ENCODE results near the gene ZSWIM9.
"Not testable (repeated sequence)": the region's sequence is repeated elsewhere in the genome, so short reads cannot be mapped to it uniquely, and the experiment has no call there.

Gene ZSWIM9

DNA sequence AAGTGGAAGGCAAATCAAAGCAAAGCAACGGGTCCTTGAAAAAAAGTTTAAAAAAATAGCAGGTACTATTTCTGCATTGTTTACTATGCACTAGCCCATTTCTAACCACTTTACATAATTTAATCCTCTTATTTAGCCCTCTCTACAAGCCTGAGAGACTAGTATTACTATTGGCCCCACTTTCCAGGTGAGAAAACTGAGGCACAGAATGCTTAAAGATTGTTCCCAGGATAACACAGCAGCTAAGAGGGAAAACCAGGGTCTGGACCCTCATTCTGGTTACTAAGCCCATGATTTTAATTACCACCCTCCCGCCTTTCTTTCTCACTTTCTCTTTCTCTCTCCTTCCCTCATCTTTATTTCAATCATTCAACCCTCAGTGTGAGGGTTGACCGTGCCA lies 5.7 kb downstream of the ZSWIM9 start:
- no peak for DNase-seq

DNA sequence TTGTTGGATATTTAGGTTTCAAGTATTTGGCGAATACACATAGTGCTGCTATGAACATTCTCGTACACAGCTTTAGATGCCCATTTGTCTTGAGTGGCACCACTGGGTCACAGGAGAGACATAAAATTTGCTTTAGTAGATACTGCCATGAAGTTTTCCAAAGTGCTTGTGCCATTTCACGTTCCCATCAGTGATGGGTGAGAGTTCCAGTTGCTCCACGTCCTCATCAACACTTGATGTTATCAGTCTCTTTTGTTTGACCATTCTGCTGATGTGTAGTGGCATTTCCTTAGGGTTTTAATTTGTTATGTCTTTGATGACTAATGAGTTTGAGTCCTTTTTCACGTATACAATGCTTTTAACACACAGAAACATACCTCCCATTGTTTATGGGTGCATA lies 11.0 kb downstream of the ZSWIM9 start:
- DNase-seq, result no peak

DNA sequence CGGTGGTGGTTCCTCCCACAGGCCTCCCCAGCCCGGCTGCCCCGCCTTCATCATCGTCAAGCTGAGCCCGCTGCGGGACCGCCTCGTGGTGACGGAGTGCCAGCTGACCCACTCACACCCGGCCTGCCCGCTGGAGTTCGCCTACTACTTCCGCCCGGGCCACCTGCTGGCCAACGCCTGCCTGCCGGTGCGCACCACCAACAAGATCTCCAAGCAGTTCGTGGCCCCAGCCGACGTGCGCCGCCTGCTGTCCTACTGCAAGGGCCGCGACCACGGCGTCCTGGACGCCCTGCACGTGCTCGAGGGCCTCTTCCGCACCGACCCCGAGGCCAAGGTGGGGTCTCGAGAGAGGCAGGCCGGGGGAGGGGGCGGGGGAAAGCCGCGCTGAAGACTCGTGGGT lies 12.0 kb downstream of the ZSWIM9 start:
- DNase-seq, result no peak

GRCh38 chr19:48183356-48183755 lies 12.9 kb downstream of the ZSWIM9 start:
- DNase-seq, result no peak

GRCh38 chr19:48186015-48186414 lies 15.5 kb downstream of the ZSWIM9 start:
- DNase-seq, result no peak

GRCh38 chr19:48186541-48186991 lies 16.1 kb downstream of the ZSWIM9 start:
- no peak for DNase-seq

DNA sequence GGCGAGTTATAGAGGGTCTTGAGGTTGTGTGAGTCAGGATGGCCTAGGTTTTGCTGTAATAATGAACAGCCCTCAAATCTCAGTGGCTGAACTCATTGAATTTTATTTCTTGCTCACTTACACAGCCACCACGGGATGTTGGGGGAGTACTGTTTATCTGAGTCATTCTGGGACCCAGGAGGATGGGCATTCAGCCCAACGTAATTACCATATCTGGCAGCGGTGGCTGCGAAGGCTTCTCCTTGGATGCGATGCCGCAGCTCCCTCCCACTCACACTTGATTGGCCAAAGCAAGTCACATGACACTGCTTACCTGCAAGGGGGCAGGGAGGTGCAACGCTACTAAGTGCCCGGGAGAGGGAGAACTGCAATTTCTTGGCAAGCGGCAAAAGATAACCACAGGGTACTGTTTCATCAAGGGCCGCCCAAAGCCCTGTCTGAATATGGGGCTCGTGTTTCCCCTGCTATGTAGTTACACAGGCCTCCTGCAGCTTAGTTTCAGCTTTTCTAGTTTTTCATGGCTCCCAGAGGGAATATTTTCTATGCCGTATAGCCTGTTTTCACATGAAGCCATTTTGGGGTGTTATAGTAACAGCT lies 19.9 kb downstream of the ZSWIM9 start:
- DNase-seq, result no peak

DNA sequence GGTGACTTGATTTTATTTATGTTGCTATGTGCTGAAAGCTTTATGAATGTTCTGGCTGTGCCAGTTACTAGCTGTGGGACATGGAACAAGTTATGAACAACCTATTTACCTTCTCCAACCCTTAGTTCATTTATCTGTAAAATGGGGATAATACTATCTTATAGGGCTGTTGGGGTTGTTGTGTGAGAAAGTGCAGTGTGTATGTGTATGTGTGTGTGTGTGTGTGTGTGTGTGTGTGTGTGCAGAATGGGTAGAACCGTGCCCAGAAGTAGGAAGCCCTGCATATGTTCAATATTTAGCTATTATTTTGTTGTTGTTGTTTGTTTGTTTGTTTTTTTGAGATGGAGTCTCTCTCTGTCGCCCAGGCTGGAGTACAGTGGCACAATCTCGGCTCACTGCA lies 20.4 kb downstream of the ZSWIM9 start:
- no peak for DNase-seq

DNA sequence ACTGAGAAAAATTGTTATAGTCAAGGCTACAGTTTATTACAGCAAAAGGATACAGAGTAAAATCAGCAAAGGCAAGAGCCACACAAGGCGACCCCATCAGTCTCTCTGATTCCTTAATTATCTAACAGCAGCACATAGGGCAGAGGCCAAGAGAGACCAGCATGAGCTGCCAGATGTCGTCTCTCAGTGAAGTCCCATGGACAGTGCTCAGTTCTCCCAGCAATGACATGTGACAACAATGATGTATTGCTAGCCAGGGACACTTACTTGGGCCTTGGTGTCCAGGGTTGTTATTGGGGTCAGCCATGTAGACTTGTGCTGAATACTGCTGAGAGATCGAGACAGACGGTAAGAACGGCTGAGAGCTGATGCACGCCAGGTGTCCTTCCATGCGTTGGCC lies 22.3 kb downstream of the ZSWIM9 start:
- no peak for DNase-seq

- DNase-seq, result no peak
These were observed 23.8 kb downstream of the ZSWIM9 start for GRCh38 chr19:48194041-48194843.

GRCh38 chr19:48194844-48195830 lies 24.7 kb downstream of the ZSWIM9 start:
- DNase-seq, result no peak

DNA sequence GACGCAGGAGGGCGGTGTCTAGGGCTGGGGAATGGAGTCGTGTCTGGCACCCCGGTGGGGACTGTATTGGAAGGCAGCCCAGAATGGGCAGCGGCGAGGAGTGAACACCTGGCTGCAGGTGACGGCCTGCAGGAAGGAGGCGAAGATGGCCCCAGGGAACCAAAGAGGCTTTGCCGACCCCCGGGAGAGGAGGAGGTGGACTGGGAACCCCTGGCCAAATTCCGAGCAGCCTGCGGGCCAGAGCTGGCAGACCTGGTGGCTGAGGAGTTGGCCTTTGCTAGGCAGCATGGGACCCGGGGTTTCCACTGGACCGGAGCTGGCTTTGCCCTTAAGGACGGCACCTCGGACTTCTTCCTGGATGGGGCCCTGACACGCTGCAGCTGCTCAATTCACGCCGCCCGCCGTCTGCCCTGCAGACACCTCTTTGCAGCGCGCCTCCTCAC lies 25.9 kb downstream of the ZSWIM9 start:
- DNase-seq, result peak; percentile 1

GRCh38 chr19:48196933-48197665 lies 26.6 kb downstream of the ZSWIM9 start:
- no peak for DNase-seq

GRCh38 chr19:48203222-48203793 lies 32.8 kb downstream of the ZSWIM9 start:
- DNase-seq, result no peak

DNA sequence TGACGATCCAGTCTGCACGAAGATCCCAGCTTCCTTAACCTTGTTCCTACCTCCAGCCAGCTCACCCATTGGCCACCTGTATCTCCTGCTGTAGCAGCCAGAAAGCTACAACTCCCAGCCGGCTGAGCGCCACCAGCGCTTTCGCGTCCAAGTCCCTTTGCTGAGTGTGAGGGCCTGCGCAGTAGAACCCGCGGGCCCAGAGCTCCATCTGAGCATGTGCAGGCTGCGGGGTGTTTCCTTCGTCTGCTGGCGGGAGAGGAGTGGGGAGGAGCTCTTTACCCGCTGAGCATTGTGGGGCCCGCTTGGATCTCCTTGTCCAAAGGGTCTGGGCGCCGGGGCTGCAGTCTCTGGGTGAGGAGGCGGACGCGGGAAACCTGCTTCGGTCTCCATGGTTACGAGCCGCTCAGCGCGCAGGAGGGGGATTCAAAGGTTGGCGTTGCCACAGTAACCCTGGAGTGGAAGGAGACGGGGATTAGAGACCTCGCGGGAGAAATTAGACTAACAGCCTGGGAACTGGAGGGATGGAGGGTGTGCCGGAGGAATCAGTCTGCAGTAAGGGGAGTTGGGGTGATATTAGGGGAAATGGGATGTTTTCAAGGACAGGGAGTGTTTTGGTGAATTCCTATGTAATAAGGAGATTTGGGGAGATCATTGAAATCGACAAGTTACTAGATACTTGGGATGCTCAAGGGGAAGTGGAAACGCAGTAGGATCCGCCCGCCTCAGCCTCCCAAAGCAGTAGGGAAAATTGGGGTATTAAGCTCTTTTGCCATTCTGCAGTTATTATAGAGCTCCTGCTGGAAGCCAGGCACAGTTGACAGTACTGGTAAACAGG lies 33.5 kb downstream of the ZSWIM9 start:
- peak; percentile 95 for DNase-seq

- no peak for DNase-seq
These were observed 36.1 kb downstream of the ZSWIM9 start for GRCh38 chr19:48206397-48207093.

- DNase-seq, result no peak
These were observed 39.5 kb downstream of the ZSWIM9 start for GRCh38 chr19:48210005-48210404.

DNA sequence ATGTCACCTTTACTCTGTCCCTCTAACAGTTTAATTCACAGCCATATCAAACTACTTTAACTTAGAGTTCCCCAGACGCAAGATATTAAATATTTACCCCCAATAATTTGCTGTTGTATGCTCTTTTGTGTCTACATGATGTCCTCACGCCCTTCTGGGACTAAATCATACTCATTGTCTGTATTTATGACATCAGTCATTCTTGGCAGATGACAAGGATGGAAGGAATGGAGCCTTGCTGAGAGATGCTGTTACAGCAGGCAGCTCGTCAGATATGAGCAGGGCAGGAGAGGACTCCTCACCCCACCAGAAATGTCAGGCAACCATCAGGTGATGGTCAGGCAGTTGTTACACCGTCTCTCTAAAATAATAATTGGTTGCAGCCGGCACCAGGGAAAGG lies 43.5 kb downstream of the ZSWIM9 start:
- DNase-seq, result no peak

DNA sequence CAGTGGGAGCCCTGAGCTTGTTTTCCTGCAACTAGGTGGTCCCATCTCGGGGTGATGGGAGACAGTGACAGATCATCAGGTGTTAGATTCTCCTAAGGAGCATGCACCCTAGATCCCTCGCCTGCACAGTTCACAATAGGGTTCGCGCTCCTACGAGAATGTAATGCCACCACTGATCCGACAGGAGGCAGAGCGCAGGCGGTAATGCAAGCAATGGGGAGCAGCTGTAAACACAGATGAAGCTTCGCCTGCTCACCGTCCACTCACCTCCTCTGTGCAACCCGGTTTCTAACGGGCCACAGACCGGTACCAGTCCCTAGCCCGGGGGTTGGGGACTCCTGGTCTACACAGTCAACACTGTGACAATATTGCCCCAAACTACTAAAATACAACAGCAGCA lies 46.5 kb downstream of the ZSWIM9 start:
- no peak for DNase-seq

DNA sequence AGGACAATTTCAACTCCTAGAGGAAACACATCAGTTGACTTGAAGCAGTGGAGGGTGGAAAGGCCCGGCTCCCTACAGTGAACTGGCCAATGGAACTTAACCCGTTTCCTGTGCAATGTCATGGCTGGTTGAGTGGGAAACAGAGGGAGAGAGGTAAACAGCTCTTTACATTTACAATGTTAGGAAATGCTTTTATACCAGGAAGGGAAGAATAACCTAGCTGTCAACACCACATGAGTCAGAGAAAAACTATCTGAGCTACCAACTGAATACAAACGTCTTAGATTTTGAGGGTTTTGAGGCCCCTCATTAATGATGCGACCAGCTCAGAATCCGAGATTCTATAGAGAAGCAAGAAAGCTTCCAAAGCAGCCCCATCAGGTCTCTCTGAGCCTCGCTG lies 48.5 kb downstream of the ZSWIM9 start:
- no peak for DNase-seq

DNA sequence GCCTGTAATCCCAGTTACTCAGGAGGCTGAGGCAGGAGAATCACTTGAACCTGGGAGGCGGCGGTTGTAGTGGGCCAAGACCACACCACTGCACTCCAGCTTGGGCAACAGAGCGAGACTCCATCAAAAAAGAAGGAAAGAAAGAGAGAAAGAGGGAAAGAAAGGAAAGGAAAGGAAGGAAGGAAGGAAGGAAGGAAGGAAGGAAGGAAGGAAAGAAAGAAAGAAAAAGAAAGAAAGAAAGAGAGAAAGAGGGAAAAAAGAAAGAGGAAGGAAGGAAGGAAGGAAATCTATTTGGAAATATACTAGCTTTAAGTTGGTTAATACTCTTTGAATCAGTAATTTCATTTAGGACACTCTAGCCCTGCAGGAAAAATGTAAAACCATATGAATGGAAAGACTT lies 50.3 kb downstream of the ZSWIM9 start:
- DNase-seq, result not testable (repeated sequence)
